Endodermal cell (in vitro differentiated cells): ENCODE results near the gene TUBB6. TPM values are rescaled to one million over a fixed set of nuclear protein-coding genes. Genes with fewer than 3 reads are reported as not detected.

Experiments
- DNase-seq: peaks from one replicate; pipeline ENCODE4 v3.0.0-alpha.2; 2017
- H3K27ac ChIP-seq: 2 replicates; pipeline ENCODE4 v1.5.1; 2013; ENCODE audit warnings: mild to moderate bottlenecking, low read depth, low read length, moderate library complexity
- H3K27me3 ChIP-seq: 2 replicates; pipeline ENCODE4 v1.6.1; 2013; ENCODE audit warnings: mild to moderate bottlenecking, low read length, moderate library complexity; ENCODE audit not compliant: insufficient read depth, control insufficient read depth, poor library complexity, severe bottlenecking
- H3K36me3 ChIP-seq: 2 replicates; pipeline ENCODE4 v1.7.0; 2013; ENCODE audit warnings: mild to moderate bottlenecking, low read length, moderate library complexity; ENCODE audit not compliant: control insufficient read depth, insufficient read depth
- H3K4me1 ChIP-seq: one replicate; pipeline ENCODE4 v1.7.0; 2013; ENCODE audit warnings: low read length; ENCODE audit not compliant: control insufficient read depth, insufficient read depth
- H3K4me3 ChIP-seq: 2 replicates; pipeline ENCODE4 v1.5.1; 2013; ENCODE audit warnings: mild to moderate bottlenecking, low read length, moderate library complexity
- H3K9ac ChIP-seq: 2 replicates; pipeline ENCODE4 v1.6.1; 2013; ENCODE audit warnings: mild to moderate bottlenecking, low read length, moderate library complexity; ENCODE audit not compliant: poor library complexity, severe bottlenecking; ENCODE audit errors: extremely low read depth
- H3K9me3 ChIP-seq: 2 replicates; pipeline ENCODE4 v1.6.1; 2013; ENCODE audit warnings: mild to moderate bottlenecking, low read length, moderate library complexity; ENCODE audit not compliant: control insufficient read depth
- H3K27ac Mint-ChIP-seq: 2 replicates; pipeline ENCODE4 v1.8.0; 2020; ENCODE audit warnings: mixed read lengths
- H3K27me3 Mint-ChIP-seq: 2 replicates; pipeline ENCODE4 v1.8.0; 2021; ENCODE audit warnings: mild to moderate bottlenecking, mixed read lengths; ENCODE audit not compliant: insufficient read depth
- H3K36me3 Mint-ChIP-seq: 2 replicates; pipeline ENCODE4 v1.8.0; 2020; ENCODE audit warnings: low read depth, mixed read lengths
- H3K4me1 Mint-ChIP-seq: 2 replicates; pipeline ENCODE4 v1.8.0; 2020; ENCODE audit warnings: mixed read lengths
- H3K4me3 Mint-ChIP-seq: 2 replicates; pipeline ENCODE4 v1.8.0; 2020; ENCODE audit warnings: mild to moderate bottlenecking, moderate library complexity, mixed read lengths
- H3K9me3 Mint-ChIP-seq: 2 replicates; pipeline ENCODE4 v1.8.0; 2020; ENCODE audit warnings: mild to moderate bottlenecking, mixed read lengths
- WGBS, 2 experiments: methylation state at CpG; one replicate each; pipeline versions ENCODE4 v1.1.5 to v1.1.7; 2013; ENCODE audit warnings: missing lambda C conversion rate in 2 of 2, mixed read lengths in 1 of 2; ENCODE audit not compliant: insufficient coverage in 1 of 2, insufficient read length in 1 of 2; 5-methylcytosine and 5-hydroxymethylcytosine counted together
- total RNA-seq, 2 donors: library from RNA; stranded (reverse); fragmentation: NEBNext Ultra II Directional in 1 of 2; extraction: Animal tissue kit (Norgen Biotek cat#: 25700) in 1 of 2; gene quantifications; 2 replicates in 1 of 2; 3 replicates in 1 of 2; pipeline ENCODE4 v1.2.1, GENCODE V29; 2021
- TF ChIP-seq, protein P1 (sequence below): fragments of 200-600 bp; sonication (generic); conservative IDR thresholded peaks from 2 replicates; pipeline ENCODE4 v1.5.0; 2021; ENCODE audit warnings: antibody characterized with exemption, mild to moderate bottlenecking

TUBB6 gene
- total RNA-seq, 2 donors from 2014 or later: 33.0 to 45.4 TPM

DNA sequence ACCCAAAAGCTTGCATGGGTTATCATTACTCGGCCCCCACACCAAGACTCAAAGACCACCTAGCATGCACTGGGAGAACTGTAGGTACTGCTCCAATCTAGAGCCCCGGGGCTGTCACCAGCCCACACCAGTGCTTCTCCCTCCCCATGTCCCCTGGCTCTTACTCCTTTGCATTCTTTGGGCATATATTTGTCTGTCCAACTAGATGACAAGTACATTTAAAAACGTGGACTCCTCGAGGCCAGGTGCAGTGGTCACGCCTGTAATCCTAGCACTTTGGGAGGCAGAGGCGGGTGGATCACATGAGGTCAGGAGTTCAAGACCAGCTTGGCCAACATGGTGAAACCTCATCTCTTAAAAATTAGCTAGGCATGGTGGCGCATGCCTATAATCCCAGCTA, 61.2 kb downstream of the TUBB6 start:
- H3K4me3 ChIP-seq: no peak overlapping the region
- no peak overlapping the region for H3K27ac ChIP-seq
- Mint-ChIP-seq H3K27me3 (no peaks in the 10 kb centered on the region), H3K4me1 (peaks cover 7% of the 10 kb centered on the region), H3K4me3 (no peak overlapping the region), H3K9me3 (no peaks in the 10 kb centered on the region), H3K27ac (no peak overlapping the region), H3K36me3 (peaks cover 51% of the 10 kb centered on the region)
- 91 to 94% methylated on average over 7 of the region's 7 CpGs for WGBS, 2 experiments
- TF ChIP-seq, protein P1, sequence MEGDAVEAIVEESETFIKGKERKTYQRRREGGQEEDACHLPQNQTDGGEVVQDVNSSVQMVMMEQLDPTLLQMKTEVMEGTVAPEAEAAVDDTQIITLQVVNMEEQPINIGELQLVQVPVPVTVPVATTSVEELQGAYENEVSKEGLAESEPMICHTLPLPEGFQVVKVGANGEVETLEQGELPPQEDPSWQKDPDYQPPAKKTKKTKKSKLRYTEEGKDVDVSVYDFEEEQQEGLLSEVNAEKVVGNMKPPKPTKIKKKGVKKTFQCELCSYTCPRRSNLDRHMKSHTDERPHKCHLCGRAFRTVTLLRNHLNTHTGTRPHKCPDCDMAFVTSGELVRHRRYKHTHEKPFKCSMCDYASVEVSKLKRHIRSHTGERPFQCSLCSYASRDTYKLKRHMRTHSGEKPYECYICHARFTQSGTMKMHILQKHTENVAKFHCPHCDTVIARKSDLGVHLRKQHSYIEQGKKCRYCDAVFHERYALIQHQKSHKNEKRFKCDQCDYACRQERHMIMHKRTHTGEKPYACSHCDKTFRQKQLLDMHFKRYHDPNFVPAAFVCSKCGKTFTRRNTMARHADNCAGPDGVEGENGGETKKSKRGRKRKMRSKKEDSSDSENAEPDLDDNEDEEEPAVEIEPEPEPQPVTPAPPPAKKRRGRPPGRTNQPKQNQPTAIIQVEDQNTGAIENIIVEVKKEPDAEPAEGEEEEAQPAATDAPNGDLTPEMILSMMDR: no peak
- DNase-seq: no peak
- H3K27me3 ChIP-seq: no peaks in the 10 kb centered on the region
- H3K9me3 ChIP-seq: no peaks in the 10 kb centered on the region
- no peaks in the 10 kb centered on the region for H3K4me1 ChIP-seq
- peaks cover 54% of the 10 kb centered on the region for H3K36me3 ChIP-seq
- no peak overlapping the region for H3K9ac ChIP-seq

DNA sequence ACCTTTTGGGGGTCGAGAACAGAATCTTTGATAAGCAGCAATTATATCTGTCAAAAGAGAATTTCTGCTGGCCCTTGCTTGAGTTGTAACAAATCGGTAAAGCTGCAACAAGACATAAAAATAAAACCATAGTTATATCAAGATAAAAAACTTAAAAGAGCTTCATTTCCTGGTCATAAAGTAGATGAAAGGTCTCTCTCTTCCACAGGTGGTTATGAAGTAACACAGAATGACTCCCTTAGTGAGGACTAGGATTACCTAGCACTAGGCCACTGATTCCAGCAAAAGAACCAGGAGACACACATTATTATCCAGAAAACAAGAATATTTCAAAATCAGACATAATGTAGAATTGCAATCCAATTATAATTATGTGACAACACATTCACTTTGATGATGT, 63.5 kb downstream of the TUBB6 start:
- peaks cover 16% of the 10 kb centered on the region for H3K4me1 Mint-ChIP-seq
- no peak for DNase-seq
- no peak overlapping the region for H3K27ac ChIP-seq
- H3K9me3 ChIP-seq: no peaks in the 10 kb centered on the region
- H3K9ac ChIP-seq: no peak overlapping the region
- H3K36me3 Mint-ChIP-seq: peaks cover 35% of the 10 kb centered on the region
- H3K4me3 ChIP-seq: no peak overlapping the region
- H3K27me3 ChIP-seq: no peaks in the 10 kb centered on the region
- no peak overlapping the region for H3K4me3 Mint-ChIP-seq
- H3K9me3 Mint-ChIP-seq: no peaks in the 10 kb centered on the region
- H3K4me1 ChIP-seq: no peaks in the 10 kb centered on the region
- no peaks in the 10 kb centered on the region for H3K27me3 Mint-ChIP-seq
- H3K36me3 ChIP-seq: peaks cover 36% of the 10 kb centered on the region
- H3K27ac Mint-ChIP-seq: no peak overlapping the region
- TF ChIP-seq, protein P1: no peak
- 87 to 90% methylated on average over 2 of the region's 2 CpGs for WGBS, 2 experiments

DNA sequence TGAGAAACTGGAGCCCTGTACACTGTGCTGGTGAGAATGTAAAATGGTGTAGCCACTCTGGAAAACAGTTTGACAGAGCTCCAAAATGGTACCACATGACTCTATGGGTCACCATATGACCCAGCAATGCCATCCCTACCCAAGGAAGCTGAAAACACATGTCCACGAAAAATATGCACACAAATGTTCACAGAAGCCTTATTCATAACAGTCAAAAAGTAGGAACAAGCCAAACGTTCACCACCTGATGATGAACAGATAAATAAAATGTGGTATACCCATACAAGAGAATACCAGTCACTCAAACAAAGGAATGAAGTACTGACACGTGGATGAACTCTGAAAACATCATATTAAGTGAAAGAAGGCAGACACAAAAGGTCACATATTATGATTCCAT, 64.4 kb downstream of the TUBB6 start:
- no peaks in the 10 kb centered on the region for H3K9me3 Mint-ChIP-seq
- Histone ChIP-seq H3K9ac (no peak overlapping the region), H3K27me3 (no peaks in the 10 kb centered on the region), H3K4me3 (no peak overlapping the region), H3K9me3 (no peaks in the 10 kb centered on the region), H3K4me1 (no peaks in the 10 kb centered on the region), H3K36me3 (peaks cover 28% of the 10 kb centered on the region), H3K27ac (no peak overlapping the region)
- H3K27ac Mint-ChIP-seq: no peak overlapping the region
- WGBS, 2 experiments: 90 to 95% methylated on average over 3 of the region's 3 CpGs
- H3K36me3 Mint-ChIP-seq: peaks cover 27% of the 10 kb centered on the region
- TF ChIP-seq, protein P1: no peak
- H3K27me3 Mint-ChIP-seq: no peaks in the 10 kb centered on the region
- H3K4me3 Mint-ChIP-seq: no peak overlapping the region
- peaks cover 16% of the 10 kb centered on the region for H3K4me1 Mint-ChIP-seq
- no peak for DNase-seq
